ENCODE data around the gene UAP1L1. TPM values are rescaled to one million over a fixed set of nuclear protein-coding genes. Genes with fewer than 3 reads are reported as not detected.

The UAP1L1 gene
- total and polyA plus RNA-seq, 9 of the 15 experiments (the other 6 are each of a cell fraction or from before 2014, with no cell fraction given): 0.20 to 8.6 (median 3.7) TPM

DNA sequence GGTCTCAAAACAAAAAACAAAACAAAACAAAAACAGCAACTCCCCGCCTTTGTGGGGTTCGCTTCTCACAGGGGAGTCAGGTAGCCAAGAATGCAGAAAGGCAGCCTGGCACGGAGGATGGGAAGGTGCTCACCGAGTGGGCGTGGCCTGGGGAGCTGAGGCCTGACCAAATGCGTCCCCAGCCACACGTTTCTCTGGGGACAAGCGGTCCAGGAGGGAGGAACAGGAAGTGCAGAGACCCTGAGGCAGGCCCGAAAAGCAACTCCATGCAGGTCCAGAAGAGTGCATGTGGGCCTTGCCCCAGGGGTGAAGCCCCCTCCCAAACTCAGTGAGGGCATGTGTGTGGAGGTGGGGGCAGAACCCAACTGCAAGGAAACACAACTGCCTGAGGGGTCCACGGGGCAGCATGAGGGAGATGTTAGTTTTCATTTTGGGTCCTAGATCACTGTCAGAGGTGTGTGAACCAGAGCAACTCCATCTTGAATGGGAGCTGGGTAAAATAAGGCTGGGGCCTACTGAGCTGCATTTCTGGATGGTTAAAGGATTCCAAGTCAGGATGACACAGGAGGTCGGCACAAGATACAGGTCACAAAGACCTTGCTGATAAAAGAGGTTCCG lies 2.6 kb upstream of the UAP1L1 start (continued):
- TF ChIP-seq CBX8 (IDR thresholded peaks at IDR 0.05; ENCODE audit: borderline replicate concordance, extremely low read depth, low read depth, low read length, poor library complexity, severe bottlenecking) (no peak), SAFB2 (IDR thresholded peaks at IDR 0.05; ENCODE audit: borderline replicate concordance, low read depth, low read length, severe bottlenecking) (no peak), RCOR1 (IDR thresholded peaks at IDR 0.05; ENCODE audit: borderline replicate concordance in 1 of 2, low read depth in 2 of 2, low read length in 2 of 2) (no peak), FUS (optimal IDR thresholded peaks at IDR 0.05; ENCODE audit: low read depth, low read length) (no peak), BRF1 (IDR thresholded peaks at IDR 0.05; ENCODE audit: borderline replicate concordance, extremely low read depth, insufficient read length) (no peak), HCFC1 (IDR thresholded peaks at IDR 0.05; ENCODE audit: low read depth, low read length) (no peak), SMAD1 (IDR thresholded peaks at IDR 0.05; ENCODE audit: low read depth, low read length, partially characterized antibody) (no peak), NCOR1 (IDR thresholded peaks at IDR 0.05) (no peak), FOXM1 (IDR thresholded peaks at IDR 0.05; ENCODE audit: low read depth) (no peak), FOXM1 (CRISPR knock-in tag; IDR thresholded peaks at IDR 0.05; ENCODE audit: low read depth) (no peak), ELF4 (CRISPR knock-in tag; IDR thresholded peaks at IDR 0.05) (peak; percentile 99), ZNF586 (CRISPR knock-in tag; conservative IDR thresholded peaks at IDR 0.05) (peak; percentile 96), SRSF7 (optimal IDR thresholded peaks at IDR 0.05; ENCODE audit: low read depth, low read length) (no peak), STAT5B (CRISPR knock-in tag; IDR thresholded peaks at IDR 0.05) (peak; percentile 87), ZBTB1 (CRISPR knock-in tag; IDR thresholded peaks at IDR 0.05; ENCODE audit: borderline replicate concordance, low read depth) (no peak), ZNF561 (CRISPR knock-in tag; conservative IDR thresholded peaks at IDR 0.05) (peak; percentile 95), ZC3H8 (IDR thresholded peaks at IDR 0.05) (no peak), HNRNPLL (IDR thresholded peaks at IDR 0.05; ENCODE audit: low read depth, low read length, poor library complexity, severe bottlenecking) (no peak), CTBP1 (IDR thresholded peaks at IDR 0.05; ENCODE audit: borderline replicate concordance) (no peak), C11orf30 (IDR thresholded peaks at IDR 0.05; ENCODE audit: low read depth) (no peak), HSF4 (CRISPR knock-in tag; IDR thresholded peaks at IDR 0.05; ENCODE audit: borderline replicate concordance) (peak; percentile 96), ZNF146 (CRISPR knock-in tag; IDR thresholded peaks at IDR 0.05; ENCODE audit: unreplicated experiment) (no peak), ATF1 (CRISPR knock-in tag; IDR thresholded peaks at IDR 0.05) (no peak), ATF1 (tag; IDR thresholded peaks at IDR 0.05) (peak; percentile 84)
- TF ChIP-seq, protein P1, sequence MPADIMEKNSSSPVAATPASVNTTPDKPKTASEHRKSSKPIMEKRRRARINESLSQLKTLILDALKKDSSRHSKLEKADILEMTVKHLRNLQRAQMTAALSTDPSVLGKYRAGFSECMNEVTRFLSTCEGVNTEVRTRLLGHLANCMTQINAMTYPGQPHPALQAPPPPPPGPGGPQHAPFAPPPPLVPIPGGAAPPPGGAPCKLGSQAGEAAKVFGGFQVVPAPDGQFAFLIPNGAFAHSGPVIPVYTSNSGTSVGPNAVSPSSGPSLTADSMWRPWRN (IDR thresholded peaks at IDR 0.05; ENCODE audit: low read depth): no peak
- TF ChIP-seq, protein P2, sequence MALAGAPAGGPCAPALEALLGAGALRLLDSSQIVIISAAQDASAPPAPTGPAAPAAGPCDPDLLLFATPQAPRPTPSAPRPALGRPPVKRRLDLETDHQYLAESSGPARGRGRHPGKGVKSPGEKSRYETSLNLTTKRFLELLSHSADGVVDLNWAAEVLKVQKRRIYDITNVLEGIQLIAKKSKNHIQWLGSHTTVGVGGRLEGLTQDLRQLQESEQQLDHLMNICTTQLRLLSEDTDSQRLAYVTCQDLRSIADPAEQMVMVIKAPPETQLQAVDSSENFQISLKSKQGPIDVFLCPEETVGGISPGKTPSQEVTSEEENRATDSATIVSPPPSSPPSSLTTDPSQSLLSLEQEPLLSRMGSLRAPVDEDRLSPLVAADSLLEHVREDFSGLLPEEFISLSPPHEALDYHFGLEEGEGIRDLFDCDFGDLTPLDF (CRISPR knock-in tag; IDR thresholded peaks at IDR 0.05): no peak
- TF ChIP-seq, protein P3, sequence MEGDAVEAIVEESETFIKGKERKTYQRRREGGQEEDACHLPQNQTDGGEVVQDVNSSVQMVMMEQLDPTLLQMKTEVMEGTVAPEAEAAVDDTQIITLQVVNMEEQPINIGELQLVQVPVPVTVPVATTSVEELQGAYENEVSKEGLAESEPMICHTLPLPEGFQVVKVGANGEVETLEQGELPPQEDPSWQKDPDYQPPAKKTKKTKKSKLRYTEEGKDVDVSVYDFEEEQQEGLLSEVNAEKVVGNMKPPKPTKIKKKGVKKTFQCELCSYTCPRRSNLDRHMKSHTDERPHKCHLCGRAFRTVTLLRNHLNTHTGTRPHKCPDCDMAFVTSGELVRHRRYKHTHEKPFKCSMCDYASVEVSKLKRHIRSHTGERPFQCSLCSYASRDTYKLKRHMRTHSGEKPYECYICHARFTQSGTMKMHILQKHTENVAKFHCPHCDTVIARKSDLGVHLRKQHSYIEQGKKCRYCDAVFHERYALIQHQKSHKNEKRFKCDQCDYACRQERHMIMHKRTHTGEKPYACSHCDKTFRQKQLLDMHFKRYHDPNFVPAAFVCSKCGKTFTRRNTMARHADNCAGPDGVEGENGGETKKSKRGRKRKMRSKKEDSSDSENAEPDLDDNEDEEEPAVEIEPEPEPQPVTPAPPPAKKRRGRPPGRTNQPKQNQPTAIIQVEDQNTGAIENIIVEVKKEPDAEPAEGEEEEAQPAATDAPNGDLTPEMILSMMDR (IDR thresholded peaks at IDR 0.05 in 2 of 3, conservative IDR thresholded peaks at IDR 0.05 in 1 of 3; ENCODE audit: insufficient read depth in 2 of 3, low read depth in 1 of 3, low read length in 3 of 3): no peak

Measured in K562 (cell line).